ENCODE results near the gene RASSF4.

GRCh38 chr10:45040921-45041542, 81.4 kb downstream of the RASSF4 start:
- no peak for TF ChIP-seq CTCF (IDR thresholded peaks at IDR 0.05; ENCODE audit: borderline replicate concordance, extremely low read depth, low read length, poor library complexity, severe bottlenecking)
- TF ChIP-seq EZH2 (IDR thresholded peaks at IDR 0.05; ENCODE audit: borderline replicate concordance, low read depth, low read length, severe bottlenecking) = no peak

Measured in DND-41 (cell line).